Activated CD4-positive, alpha-beta T cell treated with anti-CD3 and anti-CD28 coated beads for 24 hours (primary cell): ENCODE measurements around the gene EFCAB12.

Experiments
- DNase-seq, 2 donors: peaks; one replicate each; pipeline ENCODE4 v3.0.0-alpha.2; 2020; ENCODE audit warnings: low read depth in 2 of 2

The EFCAB12 gene

GRCh38 chr3:129445471-129445870, 17.0 kb upstream of the EFCAB12 start:
- no peak for DNase-seq

- no peak for DNase-seq
These were observed 14.5 kb upstream of the EFCAB12 start for GRCh38 chr3:129442947-129443346.

- no peak for DNase-seq
These were observed 14.1 kb upstream of the EFCAB12 start for GRCh38 chr3:129442486-129442885.

- no peak for DNase-seq
These were observed 13.3 kb upstream of the EFCAB12 start for GRCh38 chr3:129441782-129442181.

DNA sequence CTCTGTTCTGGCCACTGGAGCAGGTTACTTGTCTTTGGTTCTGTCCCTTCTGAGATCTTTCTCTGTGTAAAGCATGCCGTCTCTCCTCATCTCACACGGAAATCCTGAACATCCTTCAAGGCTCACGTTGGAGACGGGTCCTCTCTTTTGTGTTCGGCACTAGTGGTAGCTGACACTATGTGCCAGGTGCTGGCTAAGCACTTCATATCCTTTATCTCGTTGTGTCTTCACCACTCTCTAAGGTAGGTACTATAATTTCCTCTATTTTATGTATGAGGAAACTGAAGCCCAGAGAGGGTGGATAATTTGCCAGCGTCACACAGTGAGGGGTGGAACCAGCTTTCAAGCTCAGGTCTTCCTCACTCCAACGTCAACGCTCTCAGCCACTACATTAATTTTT, 12.8 kb upstream of the EFCAB12 start:
- DNase-seq = no peak

DNA sequence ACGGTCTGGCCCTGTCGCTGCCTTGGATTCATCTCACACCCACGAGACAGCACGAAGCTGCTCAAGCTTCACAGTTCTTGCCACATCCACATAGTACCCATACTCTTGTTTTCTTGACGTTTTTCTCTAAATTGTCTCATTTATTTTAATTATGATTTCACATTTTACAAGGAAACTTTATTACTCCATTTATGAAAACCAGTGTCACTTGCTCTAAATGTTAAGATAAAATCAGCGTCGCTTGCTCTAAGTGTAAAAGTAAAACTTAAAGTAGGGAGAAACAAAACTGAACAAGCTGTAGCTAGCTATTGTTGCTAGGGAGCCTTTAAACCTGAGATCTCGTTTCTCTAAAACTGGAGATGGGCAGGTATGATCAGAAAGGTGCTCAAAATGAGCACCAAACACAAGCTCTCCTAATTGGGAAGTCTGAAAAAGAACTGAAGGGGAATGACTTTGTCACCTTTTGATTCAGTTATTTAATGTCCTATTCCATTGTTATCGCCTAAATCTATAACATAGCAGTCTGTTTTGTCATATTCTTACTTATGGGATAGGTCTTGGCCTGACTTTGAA, 12.3 kb upstream of the EFCAB12 start:
- no peak for DNase-seq

- peak; percentile 97 for DNase-seq
These were observed 11.6 kb upstream of the EFCAB12 start, which contains the start of the genes IFT122 and MBD4 for GRCh38 chr3:129439817-129440617. Gene IFT122 (plus strand): TSS chr3:129440224. CDS start chr3:129440331, 107 bp downstream. Gene MBD4 (minus strand): TSS chr3:129439948. CDS start chr3:129439833, 115 bp downstream.

DNA sequence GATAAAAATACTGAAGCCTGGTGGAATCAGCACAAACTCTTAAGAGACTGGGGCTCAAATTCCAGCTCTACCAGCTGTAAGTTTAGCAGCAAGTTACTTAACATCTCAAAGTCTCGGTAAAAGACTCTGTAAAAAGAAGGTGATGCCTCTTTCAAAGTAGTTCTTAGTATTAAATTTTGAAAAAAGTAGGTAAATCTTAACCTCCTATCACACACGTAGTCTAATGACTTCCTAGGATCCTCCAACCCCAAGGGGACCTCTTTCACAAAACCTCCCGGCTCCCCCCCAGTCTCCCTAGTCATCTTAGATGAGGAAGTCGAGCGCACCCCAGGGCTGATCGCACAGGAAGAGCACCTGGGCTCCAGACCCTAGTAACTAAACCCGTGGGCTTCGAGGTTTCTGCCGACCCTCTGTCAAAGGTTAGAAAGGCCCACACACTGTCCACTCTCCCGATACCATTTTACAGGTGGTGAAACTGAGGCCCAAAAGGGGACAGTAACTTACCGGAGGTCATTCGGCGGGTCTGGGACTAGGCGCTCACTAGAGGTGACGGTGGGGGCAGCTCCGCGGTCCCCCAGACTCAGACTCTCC, 10.9 kb upstream of the EFCAB12 start:
- DNase-seq = peak; percentile 16 to 21

DNA sequence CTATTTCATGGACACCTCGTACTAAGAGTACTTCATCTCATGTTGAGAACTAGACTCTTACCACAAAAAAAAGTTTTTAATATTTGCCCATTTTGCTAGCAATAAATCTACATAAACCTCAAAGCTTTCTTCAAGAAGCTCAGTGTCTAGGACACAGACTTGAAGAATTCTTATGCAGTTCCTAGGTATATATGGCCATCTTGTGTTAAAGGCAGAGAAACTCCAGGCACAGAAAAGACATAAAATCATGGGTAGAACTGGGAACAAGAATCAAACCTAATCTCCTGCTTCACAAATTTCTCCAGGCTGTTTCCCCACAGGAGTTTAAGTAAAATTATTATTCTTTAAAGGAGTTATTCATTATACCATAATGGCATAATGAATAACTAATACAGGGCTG, 6.9 kb upstream of the EFCAB12 start:
- no peak for DNase-seq

- DNase-seq = no peak
These were observed 5.7 kb upstream of the EFCAB12 start for GRCh38 chr3:129434140-129434539.

- DNase-seq = no peak
These were observed 5.1 kb upstream of the EFCAB12 start for GRCh38 chr3:129433565-129433964.

- DNase-seq = no peak
These were observed 4.2 kb upstream of the EFCAB12 start for GRCh38 chr3:129432671-129433070.

GRCh38 chr3:129432036-129432435, 3.6 kb upstream of the EFCAB12 start:
- no peak for DNase-seq

GRCh38 chr3:129429602-129430001, 1.2 kb upstream of the EFCAB12 start:
- no peak for DNase-seq

- no peak for DNase-seq
These were observed 630 bp upstream of the EFCAB12 start for GRCh38 chr3:129429080-129429451.

- DNase-seq = no peak
These were observed 445 bp downstream of the EFCAB12 start for GRCh38 chr3:129428007-129428375.

GRCh38 chr3:129425619-129426018, 2.8 kb downstream of the EFCAB12 start:
- DNase-seq = no peak

DNA sequence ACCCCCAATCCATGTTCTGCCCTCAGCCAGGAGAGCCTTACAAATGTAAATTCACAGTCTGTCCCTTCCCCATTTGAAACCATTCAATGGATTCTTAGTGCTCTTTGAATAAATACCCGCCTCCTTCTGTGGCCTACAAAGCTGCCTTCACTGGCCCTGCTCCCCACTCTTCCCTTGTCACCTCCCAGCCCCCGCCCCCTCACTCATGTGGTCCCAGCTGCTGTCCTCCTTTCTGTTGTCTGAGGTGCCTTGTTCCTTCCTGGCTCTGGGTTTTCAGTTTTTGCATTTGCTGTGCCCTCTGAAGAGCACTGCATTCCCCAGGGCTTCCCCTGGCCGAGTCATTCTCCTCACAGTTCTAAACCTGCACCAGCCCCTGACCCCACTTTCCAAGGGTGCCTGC, 3.2 kb downstream of the EFCAB12 start:
- DNase-seq = no peak

- no peak for DNase-seq
These were observed 4.1 kb downstream of the EFCAB12 start for GRCh38 chr3:129424185-129424841.

GRCh38 chr3:129422897-129423296, 5.5 kb downstream of the EFCAB12 start:
- no peak for DNase-seq

GRCh38 chr3:129421988-129422745, 6.3 kb downstream of the EFCAB12 start:
- DNase-seq = no peak
